Measurements from ENCODE around the gene PKD1. TPM values are rescaled to one million over a fixed set of nuclear protein-coding genes. Genes with fewer than 3 reads are reported as not detected.

The PKD1 gene
- total and polyA plus RNA-seq, 2 of the 13 experiments (the other 11 are each of a cell fraction or from before 2014, with no cell fraction given) = 22.1 to 23.0 TPM

DNA sequence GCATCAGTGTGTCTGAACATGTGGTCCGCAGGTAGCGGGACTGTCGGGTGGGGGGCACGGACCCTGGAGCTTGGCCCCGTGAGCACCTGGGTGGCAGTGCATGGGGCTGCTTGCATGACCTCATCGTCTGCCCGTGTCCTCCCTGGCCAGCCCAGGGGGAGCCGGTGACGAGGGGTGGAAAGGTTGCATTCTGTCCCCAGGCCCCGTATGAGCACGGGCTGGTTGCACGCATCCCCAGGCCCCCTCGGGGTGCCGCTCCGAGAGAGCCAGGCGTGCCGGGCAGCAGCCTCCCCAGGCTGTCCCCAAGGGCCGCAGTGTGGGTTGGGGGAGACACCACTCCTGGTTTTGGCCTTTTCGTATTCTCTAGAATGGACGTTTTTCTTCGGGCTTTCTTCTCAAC lies 58.0 kb downstream of the PKD1 start (continued):
- TF ChIP-seq, protein P1, sequence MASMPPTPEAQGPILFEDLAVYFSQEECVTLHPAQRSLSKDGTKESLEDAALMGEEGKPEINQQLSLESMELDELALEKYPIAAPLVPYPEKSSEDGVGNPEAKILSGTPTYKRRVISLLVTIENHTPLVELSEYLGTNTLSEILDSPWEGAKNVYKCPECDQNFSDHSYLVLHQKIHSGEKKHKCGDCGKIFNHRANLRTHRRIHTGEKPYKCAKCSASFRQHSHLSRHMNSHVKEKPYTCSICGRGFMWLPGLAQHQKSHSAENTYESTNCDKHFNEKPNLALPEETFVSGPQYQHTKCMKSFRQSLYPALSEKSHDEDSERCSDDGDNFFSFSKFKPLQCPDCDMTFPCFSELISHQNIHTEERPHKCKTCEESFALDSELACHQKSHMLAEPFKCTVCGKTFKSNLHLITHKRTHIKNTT (CRISPR knock-in tag; IDR thresholded peaks at IDR 0.05) = no peak
- TF ChIP-seq ZNF20 (CRISPR knock-in tag; IDR thresholded peaks at IDR 0.05) (no peak), CHD4 (IDR thresholded peaks at IDR 0.05; ENCODE audit: borderline replicate concordance, low read length) (no peak), GTF3A (CRISPR knock-in tag; conservative IDR thresholded peaks at IDR 0.05) (no peak)

DNA sequence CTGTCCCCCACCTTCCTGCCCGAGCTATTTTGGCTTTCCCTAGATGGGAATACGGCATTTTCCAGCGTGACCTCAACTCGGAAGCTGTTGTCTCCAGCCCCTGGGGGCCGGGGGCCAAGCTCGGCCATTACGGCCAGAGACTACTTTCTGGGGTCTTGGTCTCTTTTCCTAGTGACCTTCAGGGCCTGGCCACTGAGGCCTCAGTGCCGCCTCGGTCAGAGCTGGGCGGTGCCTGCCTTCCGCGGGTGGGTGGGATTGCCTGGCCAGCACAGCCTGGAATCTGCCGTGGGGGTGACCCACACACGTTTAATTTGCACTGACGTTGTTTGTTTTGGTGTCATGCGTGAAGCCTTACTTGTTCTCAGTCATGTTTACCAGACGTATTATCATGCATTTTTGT lies 58.7 kb downstream of the PKD1 start:
- Histone ChIP-seq H3K27me3 (ENCODE audit: control insufficient read depth in 1 of 2, insufficient read depth in 2 of 2, low read length in 2 of 2) (no peaks in the 10 kb centered on the region), H3K36me3 (replicated peaks in 1 of 2; ENCODE audit: control insufficient read depth in 1 of 2, insufficient read depth in 2 of 2, low read length in 2 of 2) (peaks cover 20 to 21% of the 10 kb centered on the region in 2 experiments; a peak in 4 of 5 replicates), H3K27ac (ENCODE audit: extremely low read length, insufficient read depth, low read length) (no peak overlapping the region), H3K9ac (ENCODE audit: insufficient read depth, low read depth, low read length) (no peak overlapping the region), H3K4me2 (ENCODE audit: low read depth, low read length) (no peak overlapping the region), H3K4me1 (ENCODE audit: insufficient read depth, low read length) (no peaks in the 10 kb centered on the region), H2AFZ (ENCODE audit: low read length) (no peak overlapping the region), H4K20me1 (ENCODE audit: insufficient read depth, low read length) (no peaks in the 10 kb centered on the region), H3K9me3 (ENCODE audit: low read length) (no peaks in the 10 kb centered on the region), H3K79me2 (ENCODE audit: insufficient read depth, low read length) (no peaks in the 10 kb centered on the region), H3K4me3 (replicated peaks in 1 of 3; ENCODE audit: insufficient read depth in 1 of 3, low read depth in 2 of 3, low read length in 3 of 3) (no peak overlapping the region)
- in situ Hi-C loops (cut with HindIII; ENCODE audit: extremely low pct_ligation_motif_present, low pct_unique_long_range_greater_than_20kb) = no loop called here
- BruUV-seq (replicated peaks) = no TSS peak
- no peak for ATAC-seq
- intact Hi-C loops (cut with micrococcal nuclease; ENCODE audit: unreplicated experiment) = no loop called here
- no peak for FAIRE-seq
- no peak for TF ChIP-seq ZNF766 (CRISPR knock-in tag; IDR thresholded peaks at IDR 0.05; ENCODE audit: borderline replicate concordance)
- TF ChIP-seq MAFG (CRISPR knock-in tag; IDR thresholded peaks at IDR 0.05) = no peak
- no peak for TF ChIP-seq ZNF326 (CRISPR knock-in tag; IDR thresholded peaks at IDR 0.05; ENCODE audit: borderline replicate concordance)
- TF ChIP-seq ZBTB14 (CRISPR knock-in tag; IDR thresholded peaks at IDR 0.05) = no peak
- no peak for TF ChIP-seq ARNT2 (CRISPR knock-in tag; IDR thresholded peaks at IDR 0.05; ENCODE audit: low read depth)
- TF ChIP-seq HNRNPH1 (optimal IDR thresholded peaks at IDR 0.05; ENCODE audit: low read depth, low read length) = no peak
- TF ChIP-seq ZNF12 (CRISPR knock-in tag; IDR thresholded peaks at IDR 0.05) = no peak
- no peak for TF ChIP-seq TAF1 (CRISPR knock-in tag; IDR thresholded peaks at IDR 0.05)
- TF ChIP-seq, protein P2, sequence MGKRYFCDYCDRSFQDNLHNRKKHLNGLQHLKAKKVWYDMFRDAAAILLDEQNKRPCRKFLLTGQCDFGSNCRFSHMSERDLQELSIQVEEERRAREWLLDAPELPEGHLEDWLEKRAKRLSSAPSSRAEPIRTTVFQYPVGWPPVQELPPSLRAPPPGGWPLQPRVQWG (CRISPR knock-in tag; IDR thresholded peaks at IDR 0.05; ENCODE audit: borderline replicate concordance, low read depth) = no peak
- no peak for TF ChIP-seq ZNF782 (CRISPR knock-in tag; IDR thresholded peaks at IDR 0.05; ENCODE audit: borderline replicate concordance)
- no peak for TF ChIP-seq RCOR2 (CRISPR knock-in tag; IDR thresholded peaks at IDR 0.05)
- TF ChIP-seq PREB (CRISPR knock-in tag; IDR thresholded peaks at IDR 0.05) = no peak
- TF ChIP-seq CSRNP1 (CRISPR knock-in tag; IDR thresholded peaks at IDR 0.05) = no peak
- no peak for TF ChIP-seq YY1 (IDR thresholded peaks at IDR 0.05; ENCODE audit: insufficient read depth, insufficient replicate concordance, low read depth, low read length)
- no peak for DNase-seq (ENCODE audit: low spot score)
- ChIA-PET CTCF (ENCODE audit: low intra/inter-chr PET ratio, low total read pairs) (no interaction called here), POLR2A (no interaction called here)
- 95% methylated on average over 17 of the region's 17 CpGs for WGBS (ENCODE audit: low lambda C conversion rate)
